OCI-LY7 (cell line): ENCODE results near the gene SIGLEC9.

Source experiments
- EZH2phosphoT487 ChIP-seq: fragments of 200-600 bp; sonication (generic); IDR thresholded peaks from 2 replicates; pipeline ENCODE4 v1.6.1; 2018; ENCODE audit warnings: low read depth, borderline replicate concordance, mild to moderate bottlenecking, mixed run types, antibody characterized with exemption, low read length, moderate library complexity, mixed read lengths
- TF ChIP-seq, protein P1 (sequence below): fragments of 200-600 bp; sonication (generic); conservative IDR thresholded peaks from 2 replicates; pipeline ENCODE4 v1.5.1; 2014; ENCODE audit warnings: mild to moderate bottlenecking, antibody characterized with exemption, low read length, moderate library complexity, mixed read lengths

DNA sequence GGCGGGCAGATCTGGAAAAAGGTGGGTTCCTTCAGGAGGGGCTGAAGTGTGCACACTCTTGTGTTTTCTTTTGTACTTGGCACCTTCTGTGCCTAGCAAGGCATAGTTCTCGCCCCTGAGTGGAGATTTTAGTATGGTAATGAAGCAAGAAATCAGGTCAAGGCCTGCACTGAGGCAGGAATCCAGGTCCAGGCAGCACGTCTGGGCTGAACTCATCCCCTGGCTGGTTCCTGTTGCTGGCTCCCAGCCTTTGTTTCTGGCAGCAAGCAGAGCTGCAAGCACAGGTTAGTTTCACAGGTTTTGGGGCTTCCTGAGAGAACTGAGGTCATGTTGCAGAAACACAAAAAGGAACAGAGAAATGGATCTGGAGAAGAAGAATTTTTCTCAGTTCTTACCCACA lies 38.6 kb downstream of the SIGLEC9 start:
- TF ChIP-seq EZH2phosphoT487 = no peak
- TF ChIP-seq, protein P1, sequence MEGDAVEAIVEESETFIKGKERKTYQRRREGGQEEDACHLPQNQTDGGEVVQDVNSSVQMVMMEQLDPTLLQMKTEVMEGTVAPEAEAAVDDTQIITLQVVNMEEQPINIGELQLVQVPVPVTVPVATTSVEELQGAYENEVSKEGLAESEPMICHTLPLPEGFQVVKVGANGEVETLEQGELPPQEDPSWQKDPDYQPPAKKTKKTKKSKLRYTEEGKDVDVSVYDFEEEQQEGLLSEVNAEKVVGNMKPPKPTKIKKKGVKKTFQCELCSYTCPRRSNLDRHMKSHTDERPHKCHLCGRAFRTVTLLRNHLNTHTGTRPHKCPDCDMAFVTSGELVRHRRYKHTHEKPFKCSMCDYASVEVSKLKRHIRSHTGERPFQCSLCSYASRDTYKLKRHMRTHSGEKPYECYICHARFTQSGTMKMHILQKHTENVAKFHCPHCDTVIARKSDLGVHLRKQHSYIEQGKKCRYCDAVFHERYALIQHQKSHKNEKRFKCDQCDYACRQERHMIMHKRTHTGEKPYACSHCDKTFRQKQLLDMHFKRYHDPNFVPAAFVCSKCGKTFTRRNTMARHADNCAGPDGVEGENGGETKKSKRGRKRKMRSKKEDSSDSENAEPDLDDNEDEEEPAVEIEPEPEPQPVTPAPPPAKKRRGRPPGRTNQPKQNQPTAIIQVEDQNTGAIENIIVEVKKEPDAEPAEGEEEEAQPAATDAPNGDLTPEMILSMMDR = no peak
